Natural killer cell (primary cell): ENCODE measurements around the gene STMP1. TPM values are rescaled to one million over a fixed set of nuclear protein-coding genes. Genes with fewer than 3 reads are reported as not detected.
A peak's percentile ranks its signal among the peaks of the same experiment; 100 is the strongest.

Source experiments
- ATAC-seq, 3 donors: fragments of 150-1000 bp in 2 of 3; fragments of 200-7000 bp in 1 of 3; cut with Tn5 transposase; 1 replicate in 1 of 3; 2 replicates in 2 of 3; pipeline ENCODE4 v1.10.0; 2021; ENCODE audit warnings: mild to moderate bottlenecking in 2 of 3, moderate library complexity in 2 of 3
- DNase-seq, 2 donors: peaks; one replicate each; pipeline versions ENCODE4 v3.0.0 to v3.0.0-alpha.2; 2013 to 2021; ENCODE audit warnings: mixed read lengths in 1 of 2
- H3K27ac ChIP-seq: one replicate; pipeline ENCODE4 v1.5.1; 2013; ENCODE audit warnings: mild to moderate bottlenecking, low read length
- H3K27me3 ChIP-seq: one replicate; pipeline ENCODE4 v1.6.1; 2013; ENCODE audit warnings: low read length; ENCODE audit not compliant: control insufficient read depth, insufficient read depth
- H3K36me3 ChIP-seq: one replicate; pipeline ENCODE4 v1.6.1; 2013; ENCODE audit warnings: low read length; ENCODE audit not compliant: control insufficient read depth, insufficient read depth
- H3K4me1 ChIP-seq: one replicate; pipeline ENCODE4 v1.6.1; 2013; ENCODE audit warnings: low read length; ENCODE audit not compliant: control insufficient read depth, insufficient read depth
- H3K4me3 ChIP-seq: one replicate; pipeline ENCODE4 v1.5.1; 2013; ENCODE audit warnings: low read length
- H3K9me3 ChIP-seq: one replicate; pipeline ENCODE4 v1.6.1; 2013; ENCODE audit warnings: low read length; ENCODE audit not compliant: control insufficient read depth, insufficient read depth
- H3K27ac Mint-ChIP-seq, 2 donors: one replicate each; pipeline ENCODE4 v1.8.0; 2022; ENCODE audit warnings: mild to moderate bottlenecking in 2 of 2, mixed read lengths in 2 of 2, moderate library complexity in 1 of 2
- H3K27me3 Mint-ChIP-seq, 2 donors: one replicate each; pipeline ENCODE4 v1.8.0; 2022; ENCODE audit warnings: low read depth in 2 of 2, mixed read lengths in 2 of 2
- H3K36me3 Mint-ChIP-seq: one replicate; pipeline ENCODE4 v1.8.0; 2022; ENCODE audit warnings: mixed read lengths
- H3K4me1 Mint-ChIP-seq, 2 donors: one replicate each; pipeline ENCODE4 v1.8.0; 2022; ENCODE audit warnings: mixed read lengths in 2 of 2
- H3K4me3 Mint-ChIP-seq: one replicate; pipeline ENCODE4 v1.8.0; 2022; ENCODE audit warnings: mild to moderate bottlenecking, moderate library complexity, mixed read lengths
- H3K9me3 Mint-ChIP-seq, 2 donors: one replicate each; pipeline ENCODE4 v1.8.0; 2022; ENCODE audit warnings: mixed read lengths in 2 of 2
- WGBS: methylation state at CpG from one replicate; pipeline ENCODE4 v1.1.7; 2013; ENCODE audit warnings: missing lambda C conversion rate; ENCODE audit not compliant: insufficient coverage; 5-methylcytosine and 5-hydroxymethylcytosine counted together
- intact Hi-C: fragments of 100-400 bp; cut with micrococcal nuclease; formaldehyde crosslinking; loops from one replicate; pipeline ENCODE4 v1.14.2; 2022
- total RNA-seq, 4 donors: library from RNA; stranded (reverse); fragments of 120-200 nt in 1 of 4; gene quantifications; one replicate each; pipeline versions ENCODE4 v1.2.3 to v1.2.4, GENCODE V29; 2013 to 2022
- TF ChIP-seq, protein P1 (sequence below): fragments of 200-600 bp; IDR thresholded peaks from one replicate; pipeline ENCODE4 v1.8.0; 2022; ENCODE audit warnings: antibody characterized with exemption

The STMP1 gene
- total RNA-seq, 3 donors from 2014 or later (not counting 1 experiment from before 2014, with no cell fraction given), result 19.4 to 25.8 (median 22.3) TPM

GRCh38 chr7:135708041-135708440 is 45.7 kb downstream of the STMP1 start:
- Histone ChIP-seq H3K4me3 (no peak overlapping the region), H3K36me3 (no peaks in the 10 kb centered on the region), H3K9me3 (no peaks in the 10 kb centered on the region), H3K27me3 (no peaks in the 10 kb centered on the region), H3K27ac (no peak overlapping the region), H3K4me1 (no peaks in the 10 kb centered on the region)
- intact Hi-C loops, result no loop called here
- TF ChIP-seq, protein P1, sequence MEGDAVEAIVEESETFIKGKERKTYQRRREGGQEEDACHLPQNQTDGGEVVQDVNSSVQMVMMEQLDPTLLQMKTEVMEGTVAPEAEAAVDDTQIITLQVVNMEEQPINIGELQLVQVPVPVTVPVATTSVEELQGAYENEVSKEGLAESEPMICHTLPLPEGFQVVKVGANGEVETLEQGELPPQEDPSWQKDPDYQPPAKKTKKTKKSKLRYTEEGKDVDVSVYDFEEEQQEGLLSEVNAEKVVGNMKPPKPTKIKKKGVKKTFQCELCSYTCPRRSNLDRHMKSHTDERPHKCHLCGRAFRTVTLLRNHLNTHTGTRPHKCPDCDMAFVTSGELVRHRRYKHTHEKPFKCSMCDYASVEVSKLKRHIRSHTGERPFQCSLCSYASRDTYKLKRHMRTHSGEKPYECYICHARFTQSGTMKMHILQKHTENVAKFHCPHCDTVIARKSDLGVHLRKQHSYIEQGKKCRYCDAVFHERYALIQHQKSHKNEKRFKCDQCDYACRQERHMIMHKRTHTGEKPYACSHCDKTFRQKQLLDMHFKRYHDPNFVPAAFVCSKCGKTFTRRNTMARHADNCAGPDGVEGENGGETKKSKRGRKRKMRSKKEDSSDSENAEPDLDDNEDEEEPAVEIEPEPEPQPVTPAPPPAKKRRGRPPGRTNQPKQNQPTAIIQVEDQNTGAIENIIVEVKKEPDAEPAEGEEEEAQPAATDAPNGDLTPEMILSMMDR, result no peak
- Mint-ChIP-seq H3K27ac (no peak overlapping the region), H3K4me1 (no peaks in the 10 kb centered on the region), H3K36me3 (no peaks in the 10 kb centered on the region), H3K27me3 (no peaks in the 10 kb centered on the region), H3K9me3 (no peaks in the 10 kb centered on the region), H3K4me3 (no peak overlapping the region)
- DNase-seq (no peak), ATAC-seq (no peak)
- 96% methylated on average over 14 of the region's 14 CpGs for WGBS

- 100% methylated on average over 2 of the region's 3 CpGs for WGBS
- H3K27me3 ChIP-seq, result no peaks in the 10 kb centered on the region
- H3K9me3 ChIP-seq, result no peaks in the 10 kb centered on the region
- ATAC-seq, result no peak
- H3K27ac Mint-ChIP-seq, result no peak overlapping the region
- intact Hi-C loops, result no loop called here
- no peaks in the 10 kb centered on the region for H3K36me3 Mint-ChIP-seq
- no peaks in the 10 kb centered on the region for H3K36me3 ChIP-seq
- TF ChIP-seq, protein P1, result no peak
- no peaks in the 10 kb centered on the region for H3K4me1 ChIP-seq
- H3K4me1 Mint-ChIP-seq, result no peaks in the 10 kb centered on the region
- H3K27me3 Mint-ChIP-seq, result no peaks in the 10 kb centered on the region
- no peak overlapping the region for H3K4me3 Mint-ChIP-seq
- H3K27ac ChIP-seq, result no peak overlapping the region
- DNase-seq, result no peak
- H3K4me3 ChIP-seq, result no peak overlapping the region
- H3K9me3 Mint-ChIP-seq, result no peaks in the 10 kb centered on the region
Observed at GRCh38 chr7:135709508-135709907, 47.2 kb downstream of the STMP1 start.

- no peak overlapping the region for H3K27ac Mint-ChIP-seq
- peak; percentile 38 to 61 (median 44) for ATAC-seq
- WGBS, result 43% methylated on average over 9 of the region's 11 CpGs
- H3K4me1 Mint-ChIP-seq, result no peaks in the 10 kb centered on the region
- DNase-seq, result peak in 1 of 2 donors; percentile 34
- Histone ChIP-seq H3K27me3 (no peaks in the 10 kb centered on the region), H3K9me3 (no peaks in the 10 kb centered on the region), H3K4me1 (no peaks in the 10 kb centered on the region), H3K36me3 (no peaks in the 10 kb centered on the region), H3K4me3 (no peak overlapping the region), H3K27ac (no peak overlapping the region)
- H3K27me3 Mint-ChIP-seq, result no peaks in the 10 kb centered on the region
- no peaks in the 10 kb centered on the region for H3K9me3 Mint-ChIP-seq
- intact Hi-C loops, result no loop called here
- no peaks in the 10 kb centered on the region for H3K36me3 Mint-ChIP-seq
- H3K4me3 Mint-ChIP-seq, result no peak overlapping the region
- TF ChIP-seq, protein P1, result peak; percentile 64
Observed at GRCh38 chr7:135710417-135711138, 48.3 kb downstream of the STMP1 start.

DNA sequence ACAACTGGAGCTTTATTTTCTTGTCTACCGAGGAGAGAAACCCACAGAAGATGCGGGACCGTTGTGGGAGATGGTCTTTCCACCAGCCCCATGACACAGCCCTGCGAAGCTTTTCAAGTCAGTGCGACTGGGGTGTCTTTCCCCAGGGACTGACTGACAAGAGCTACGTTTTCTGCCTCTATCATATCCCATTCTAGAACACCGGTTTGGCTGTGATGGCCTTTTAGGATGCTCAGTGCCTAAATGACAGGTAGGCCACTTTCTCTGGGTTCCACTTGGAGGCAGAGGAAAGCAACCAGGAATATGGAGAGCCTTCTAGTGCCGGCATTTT is 48.8 kb downstream of the STMP1 start:
- no peaks in the 10 kb centered on the region for H3K4me1 Mint-ChIP-seq

More for the DNA sequence above, 48.8 kb downstream of the STMP1 start:
- Histone ChIP-seq H3K4me1 (no peaks in the 10 kb centered on the region), H3K36me3 (no peaks in the 10 kb centered on the region), H3K4me3 (no peak overlapping the region), H3K9me3 (no peaks in the 10 kb centered on the region), H3K27ac (no peak overlapping the region), H3K27me3 (no peaks in the 10 kb centered on the region)
- no peak for DNase-seq
- Mint-ChIP-seq H3K27me3 (no peaks in the 10 kb centered on the region), H3K36me3 (no peaks in the 10 kb centered on the region), H3K4me3 (no peak overlapping the region), H3K27ac (no peak overlapping the region), H3K9me3 (no peaks in the 10 kb centered on the region)
- TF ChIP-seq, protein P1, result peak; percentile 16
- intact Hi-C loops, result no loop called here
- 60% methylated on average over 8 of the region's 8 CpGs for WGBS
- ATAC-seq, result no peak
